IMR-90 (cell line): ENCODE results near the gene DEDD2. TPM values are rescaled to one million over a fixed set of nuclear protein-coding genes. Genes with fewer than 3 reads are reported as not detected.

Experiments used
- ATAC-seq: fragments of 200-7000 bp; cut with Tn5 transposase; 2 replicates; pipeline ENCODE4 v1.9.1; 2020; ENCODE audit warnings: low read depth, mild to moderate bottlenecking, moderate library complexity
- BruUV-seq: library from RNA; stranded (reverse); fragments of 400-500 nt; replicated peaks from 2 replicates; lab custom pipeline; 2021; lab: Mats Ljungman, UMichigan
- CTCF ChIA-PET: fragments of 300-600 bp; formaldehyde crosslinking; extraction: SDS; loops from one replicate; lab custom pipeline; 2021; ENCODE audit warnings: antibody characterized with exemption; lab: Yijun Ruan, JAX
- POLR2A ChIA-PET: fragments of 300-600 bp; sonication (Branson Sonifier 250); formaldehyde crosslinking; loops from one replicate; lab custom pipeline; 2022; ENCODE audit warnings: antibody characterized with exemption; ENCODE audit not compliant: unreplicated experiment; lab: Charles Lee
- DNase-seq: peaks from one replicate; pipeline ENCODE4 v3.0.0; 2013
- H2AFZ ChIP-seq: replicated peaks from 2 replicates; pipeline ENCODE3; 2013; ENCODE audit warnings: low read length, mild to moderate bottlenecking; ENCODE audit not compliant: poor library complexity
- H2AK5ac ChIP-seq: 2 replicates; pipeline ENCODE4 v1.6.1; 2013; ENCODE audit warnings: low read depth, low read length, inconsistent platforms
- H2AK9ac ChIP-seq: replicated peaks from 2 replicates; pipeline ENCODE3; 2013; ENCODE audit warnings: mild to moderate bottlenecking, low read depth, low read length, moderate library complexity; ENCODE audit not compliant: poor library complexity
- H2BK120ac ChIP-seq: 2 replicates; pipeline ENCODE4 v1.6.1; 2013; ENCODE audit warnings: low read depth, low read length, inconsistent platforms
- H2BK15ac ChIP-seq: 3 replicates; pipeline ENCODE4 v1.6.1; 2013; ENCODE audit warnings: low read depth, low read length, inconsistent platforms
- H2BK20ac ChIP-seq: 2 replicates; pipeline ENCODE4 v1.6.1; 2013; ENCODE audit warnings: low read depth, mild to moderate bottlenecking, inconsistent platforms, low read length, moderate library complexity
- H2BK5ac ChIP-seq: 2 replicates; pipeline ENCODE4 v1.6.1; 2013; ENCODE audit warnings: mild to moderate bottlenecking, low read depth, low read length, inconsistent platforms; ENCODE audit not compliant: poor library complexity, severe bottlenecking
- H3K14ac ChIP-seq: replicated peaks from 2 replicates; pipeline ENCODE4 v1.6.1; 2013; ENCODE audit warnings: low read depth, low read length, inconsistent platforms
- H3K18ac ChIP-seq: 2 replicates; pipeline ENCODE4 v1.6.1; 2013; ENCODE audit warnings: low read depth, low read length, control low read depth
- H3K23ac ChIP-seq: 2 replicates; pipeline ENCODE4 v1.6.1; 2013; ENCODE audit warnings: low read depth, low read length, inconsistent platforms
- H3K27ac ChIP-seq: 2 replicates; pipeline ENCODE4 v1.5.1; 2013; ENCODE audit warnings: mild to moderate bottlenecking, control low read depth, low read length; ENCODE audit not compliant: insufficient read depth
- H3K27me3 ChIP-seq: 2 replicates; pipeline ENCODE4 v1.6.1; 2013; ENCODE audit warnings: low read length; ENCODE audit not compliant: control insufficient read depth, insufficient read depth
- H3K36me3 ChIP-seq: 2 replicates; pipeline ENCODE4 v1.6.1; 2013; ENCODE audit warnings: low read length, mixed read lengths; ENCODE audit not compliant: control insufficient read depth, insufficient read depth
- H3K4ac ChIP-seq: 2 replicates; pipeline ENCODE4 v1.6.1; 2013; ENCODE audit warnings: low read depth, low read length, inconsistent platforms
- H3K4me1 ChIP-seq: 2 replicates; pipeline ENCODE4 v1.6.1; 2013; ENCODE audit warnings: low read length, mixed read lengths; ENCODE audit not compliant: control insufficient read depth, insufficient read depth
- H3K4me2 ChIP-seq: 2 replicates; pipeline ENCODE4 v1.6.1; 2013; ENCODE audit warnings: low read depth, mild to moderate bottlenecking, control low read depth, low read length, moderate library complexity
- H3K4me3 ChIP-seq: 2 replicates; pipeline ENCODE4 v1.5.1; 2013; ENCODE audit warnings: low read depth, mild to moderate bottlenecking, control low read depth, low read length, moderate library complexity; ENCODE audit not compliant: insufficient read depth
- H3K56ac ChIP-seq: 2 replicates; pipeline ENCODE4 v1.6.1; 2013; ENCODE audit warnings: low read length, inconsistent platforms; ENCODE audit not compliant: insufficient read depth; ENCODE audit errors: extremely low read depth
- H3K79me1 ChIP-seq, 2 experiments: 2 replicates each; pipeline ENCODE4 v1.6.1; 2013; ENCODE audit warnings: low read length in 2 of 2, inconsistent platforms in 1 of 2, low read depth in 1 of 2
- H3K9ac ChIP-seq: 2 replicates; pipeline ENCODE4 v1.6.1; 2013; ENCODE audit warnings: low read depth, low read length, control low read depth
- H3K9me1 ChIP-seq: 2 replicates; pipeline ENCODE4 v1.6.1; 2013; ENCODE audit warnings: low read length, inconsistent platforms; ENCODE audit not compliant: insufficient read depth
- H3K9me3 ChIP-seq: 2 replicates; pipeline ENCODE4 v1.6.1; 2013; ENCODE audit warnings: low read length; ENCODE audit not compliant: control insufficient read depth, insufficient read depth
- H4K20me1 ChIP-seq: 2 replicates; pipeline ENCODE4 v1.6.1; 2013; ENCODE audit warnings: low read length, inconsistent platforms; ENCODE audit not compliant: insufficient read depth
- H4K5ac ChIP-seq: 2 replicates; pipeline ENCODE4 v1.6.1; 2013; ENCODE audit warnings: mild to moderate bottlenecking, low read depth, low read length, control low read depth
- H4K8ac ChIP-seq, 2 experiments: 2 replicates each; pipeline ENCODE4 v1.6.1; 2013; ENCODE audit warnings: low read depth in 2 of 2, low read length in 2 of 2, control low read depth in 1 of 2, inconsistent platforms in 1 of 2
- H4K91ac ChIP-seq: 2 replicates; pipeline ENCODE4 v1.6.1; 2013; ENCODE audit warnings: low read depth, low read length, inconsistent platforms; ENCODE audit not compliant: insufficient read depth
- BHLHE40 ChIP-seq: fragments of 150-350 bp; IDR thresholded peaks from 2 replicates; pipeline ENCODE4 v1.6.1; 2016; ENCODE audit warnings: mild to moderate bottlenecking, low read depth, low read length
- CEBPB ChIP-seq: IDR thresholded peaks from 2 replicates; pipeline ENCODE4 v1.6.1; 2012; ENCODE audit warnings: low read depth, low read length, improper control_type of control experiment
- CHD1 ChIP-seq: IDR thresholded peaks from 2 replicates; pipeline ENCODE4 v1.6.1; 2012; ENCODE audit warnings: low read depth, low read length, improper control_type of control experiment
- ELK1 ChIP-seq: fragments of 150-350 bp; IDR thresholded peaks from 2 replicates; pipeline ENCODE4 v1.6.1; 2016; ENCODE audit warnings: low read depth, mild to moderate bottlenecking, low read length, moderate library complexity, borderline replicate concordance
- FOS ChIP-seq: fragments of 150-350 bp; IDR thresholded peaks from 2 replicates; pipeline ENCODE4 v1.6.1; 2016; ENCODE audit warnings: low read depth, low read length
- MAZ ChIP-seq: IDR thresholded peaks from 2 replicates; pipeline ENCODE4 v1.6.1; 2012; ENCODE audit warnings: low read depth, mild to moderate bottlenecking, low read length, improper control_type of control experiment, moderate library complexity, borderline replicate concordance
- MXI1 ChIP-seq: IDR thresholded peaks from 2 replicates; pipeline ENCODE4 v1.6.1; 2012; ENCODE audit warnings: low read depth, mild to moderate bottlenecking, low read length, moderate library complexity, borderline replicate concordance
- POLR2A ChIP-seq: IDR thresholded peaks from 2 replicates; pipeline ENCODE4 v1.6.1; 2012; ENCODE audit warnings: mild to moderate bottlenecking, low read depth, low read length
- RAD21 ChIP-seq: IDR thresholded peaks from 2 replicates; pipeline ENCODE4 v1.6.1; 2012; ENCODE audit warnings: low read length, improper control_type of control experiment
- RFX5 ChIP-seq: IDR thresholded peaks from 2 replicates; pipeline ENCODE4 v1.8.0; 2012; ENCODE audit warnings: low read depth, mild to moderate bottlenecking, low read length, moderate library complexity
- SMC3 ChIP-seq: fragments of 150-350 bp; IDR thresholded peaks from 2 replicates; pipeline ENCODE4 v1.6.1; 2016; ENCODE audit warnings: low read depth, mild to moderate bottlenecking, antibody characterized with exemption, low read length, moderate library complexity
- WGBS, 2 experiments: methylation state at CpG; one replicate each; pipeline versions ENCODE4 v1.1.5 to v1.1.7; 2013; ENCODE audit warnings: missing lambda C conversion rate in 2 of 2; ENCODE audit not compliant: insufficient read length in 1 of 2; ENCODE audit errors: extremely low coverage in 2 of 2; 5-methylcytosine and 5-hydroxymethylcytosine counted together
- dilution Hi-C: fragments of 300-500 bp; cut with HindIII; formaldehyde crosslinking; loops from one replicate; pipeline ENCODE4 v1.14.3; 2018; ENCODE audit warnings: low sequenced_read_pairs; ENCODE audit not compliant: unreplicated experiment
- in situ Hi-C: fragments of 300-500 bp; cut with MboI; formaldehyde crosslinking; loops from 3 replicates; pipeline ENCODE4 v1.14.3; 2019; ENCODE audit warnings: low sequenced_read_pairs, inconsistent platforms, mixed read lengths
- intact Hi-C: fragments of 100-400 bp; cut with micrococcal nuclease; formaldehyde crosslinking; loops from 2 replicates; pipeline ENCODE4 v1.10.0; 2022
- polyA plus RNA-seq, 3 experiments: library from polyadenylated mRNA; depleted of rRNA; stranded (reverse); fragments of >200 nt; gene quantifications; 2 replicates each; pipeline ENCODE4 v1.2.3, GENCODE V29; 2012; ENCODE audit warnings: low replicate concordance in 1 of 3
- total RNA-seq: library from RNA; depleted of rRNA; stranded (reverse); fragments of >200 nt; gene quantifications from 2 replicates; pipeline ENCODE4 v1.2.3, GENCODE V29; 2012
- TF ChIP-seq, protein P1 (sequence below): conservative IDR thresholded peaks from 2 replicates; pipeline ENCODE4 v1.5.1; 2012; ENCODE audit warnings: mild to moderate bottlenecking, low read depth, low read length, improper control_type of control experiment

The DEDD2 gene
- total and polyA plus RNA-seq, 2 of the 4 experiments (the other 2 are of a cell fraction): 8.2 to 21.0 TPM

GRCh38 chr19:42220751-42221097 lies 3.2 kb upstream of the DEDD2 start:
- Histone ChIP-seq H2AK5ac (peak overlapping the region; percentile 90), H3K4ac (peak overlapping the region; percentile 80), H2AFZ (no peak overlapping the region), H3K4me3 (peak overlapping the region; percentile 70), H4K20me1 (peaks cover 24% of the 10 kb centered on the region), H2AK9ac (peak overlapping the region; percentile 79), H3K9me1 (peaks cover 7% of the 10 kb centered on the region), H3K4me2 (peak overlapping the region; percentile 75), H3K4me1 (peaks cover 11% of the 10 kb centered on the region), H3K27ac (peak overlapping the region; percentile 26; the same call in 1 of the 2 replicates), H3K36me3 (peaks cover 18% of the 10 kb centered on the region), H3K23ac (peak overlapping the region; percentile 78), H4K5ac (no peak overlapping the region), H3K27me3 (no peaks in the 10 kb centered on the region), H3K9me3 (no peaks in the 10 kb centered on the region), H4K8ac (peak overlapping the region; percentile 60 to 80), H3K79me1 (peaks cover 19 to 80% of the 10 kb centered on the region in 2 experiments), H3K9ac (peak overlapping the region; percentile 92), H3K56ac (peak overlapping the region; percentile 52; the same call in 1 of the 2 replicates), H3K18ac (no peak overlapping the region), H4K91ac (peak overlapping the region; percentile 83), H2BK20ac (no peak overlapping the region), H2BK5ac (peak overlapping the region; percentile 69), H2BK15ac (no peak overlapping the region), H2BK120ac (no peak overlapping the region), H3K14ac (peak overlapping the region; percentile 82)
- ChIA-PET POLR2A (no interaction called here), CTCF (no interaction called here)
- WGBS, 2 experiments: 0% methylated on average over 1 of the region's 6 CpGs; no CpG with 5 or more reads in 1 of the 2 experiments
- in situ Hi-C loops: no loop called here
- no peak for DNase-seq
- no peak for ATAC-seq
- no TSS peak for BruUV-seq
- intact Hi-C loops: loop anchor here (2.0 kb wide), 1 partner anchor 22 kb away; the partner anchor contains the start of gene GSK3A
- dilution Hi-C loops: no loop called here
- TF ChIP-seq, protein P1, sequence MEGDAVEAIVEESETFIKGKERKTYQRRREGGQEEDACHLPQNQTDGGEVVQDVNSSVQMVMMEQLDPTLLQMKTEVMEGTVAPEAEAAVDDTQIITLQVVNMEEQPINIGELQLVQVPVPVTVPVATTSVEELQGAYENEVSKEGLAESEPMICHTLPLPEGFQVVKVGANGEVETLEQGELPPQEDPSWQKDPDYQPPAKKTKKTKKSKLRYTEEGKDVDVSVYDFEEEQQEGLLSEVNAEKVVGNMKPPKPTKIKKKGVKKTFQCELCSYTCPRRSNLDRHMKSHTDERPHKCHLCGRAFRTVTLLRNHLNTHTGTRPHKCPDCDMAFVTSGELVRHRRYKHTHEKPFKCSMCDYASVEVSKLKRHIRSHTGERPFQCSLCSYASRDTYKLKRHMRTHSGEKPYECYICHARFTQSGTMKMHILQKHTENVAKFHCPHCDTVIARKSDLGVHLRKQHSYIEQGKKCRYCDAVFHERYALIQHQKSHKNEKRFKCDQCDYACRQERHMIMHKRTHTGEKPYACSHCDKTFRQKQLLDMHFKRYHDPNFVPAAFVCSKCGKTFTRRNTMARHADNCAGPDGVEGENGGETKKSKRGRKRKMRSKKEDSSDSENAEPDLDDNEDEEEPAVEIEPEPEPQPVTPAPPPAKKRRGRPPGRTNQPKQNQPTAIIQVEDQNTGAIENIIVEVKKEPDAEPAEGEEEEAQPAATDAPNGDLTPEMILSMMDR: no peak
- TF ChIP-seq POLR2A (no peak), RAD21 (no peak), BHLHE40 (no peak), SMC3 (no peak), RFX5 (no peak), FOS (no peak), MAZ (no peak), CEBPB (no peak), MXI1 (no peak), ELK1 (no peak), CHD1 (no peak)
